Femur (tissue), 1 donor: ENCODE measurements around the gene ETHE1.

Source experiments
- DNase-seq: peaks from one replicate; pipeline ENCODE4 v3.0.0-alpha.2; 2017

Gene ETHE1, protein sequence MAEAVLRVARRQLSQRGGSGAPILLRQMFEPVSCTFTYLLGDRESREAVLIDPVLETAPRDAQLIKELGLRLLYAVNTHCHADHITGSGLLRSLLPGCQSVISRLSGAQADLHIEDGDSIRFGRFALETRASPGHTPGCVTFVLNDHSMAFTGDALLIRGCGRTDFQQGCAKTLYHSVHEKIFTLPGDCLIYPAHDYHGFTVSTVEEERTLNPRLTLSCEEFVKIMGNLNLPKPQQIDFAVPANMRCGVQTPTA

DNA sequence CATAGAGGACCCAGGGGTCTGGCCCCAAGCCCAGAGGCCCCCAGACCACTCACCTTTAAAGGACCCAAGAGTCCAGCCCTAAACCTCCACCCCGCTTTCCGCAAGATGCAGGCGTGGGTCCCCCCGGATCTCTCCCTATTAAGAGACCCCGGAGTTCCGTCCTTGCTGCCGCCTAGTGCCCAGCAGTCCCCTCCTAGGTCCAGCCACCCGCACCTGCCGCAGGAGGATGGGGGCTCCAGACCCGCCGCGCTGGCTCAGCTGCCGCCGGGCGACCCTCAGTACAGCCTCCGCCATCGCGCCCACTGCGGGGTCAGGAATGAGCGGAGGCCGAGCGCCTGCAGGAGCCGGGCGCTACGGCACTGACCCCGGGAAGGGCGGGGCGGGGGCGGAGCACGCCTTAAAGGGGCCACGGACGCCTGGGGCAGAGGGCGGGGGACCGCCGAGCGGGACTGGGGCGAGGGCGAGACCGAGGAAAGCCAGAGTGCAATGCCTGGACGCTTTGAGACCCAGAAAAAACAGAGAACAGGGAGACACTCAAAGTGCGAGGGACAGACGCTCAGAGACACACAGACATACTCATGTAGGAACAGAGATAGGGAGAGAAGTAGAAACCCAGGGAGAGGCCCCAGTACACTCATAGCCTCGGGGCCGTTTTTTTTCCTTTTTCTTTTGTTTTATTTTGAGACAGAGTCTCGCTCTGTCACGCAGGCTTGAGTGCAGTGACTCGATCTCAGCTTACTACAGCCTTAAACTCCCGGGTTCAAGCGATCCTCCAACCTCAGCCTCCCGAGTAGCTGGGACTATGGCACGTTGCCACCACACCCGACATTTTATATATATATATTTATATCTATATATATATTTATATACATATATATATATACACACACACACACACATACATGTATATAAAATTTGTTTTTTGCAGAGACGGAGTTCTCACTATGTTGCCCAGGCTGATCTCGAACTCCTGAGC, at the start of gene ETHE1:
TSS of gene ETHE1 (minus strand) at position 318 of the 976 bp plus-strand sequence. CDS start at position 294, 24 bp downstream.
- DNase-seq, result peak; percentile 87

DNA sequence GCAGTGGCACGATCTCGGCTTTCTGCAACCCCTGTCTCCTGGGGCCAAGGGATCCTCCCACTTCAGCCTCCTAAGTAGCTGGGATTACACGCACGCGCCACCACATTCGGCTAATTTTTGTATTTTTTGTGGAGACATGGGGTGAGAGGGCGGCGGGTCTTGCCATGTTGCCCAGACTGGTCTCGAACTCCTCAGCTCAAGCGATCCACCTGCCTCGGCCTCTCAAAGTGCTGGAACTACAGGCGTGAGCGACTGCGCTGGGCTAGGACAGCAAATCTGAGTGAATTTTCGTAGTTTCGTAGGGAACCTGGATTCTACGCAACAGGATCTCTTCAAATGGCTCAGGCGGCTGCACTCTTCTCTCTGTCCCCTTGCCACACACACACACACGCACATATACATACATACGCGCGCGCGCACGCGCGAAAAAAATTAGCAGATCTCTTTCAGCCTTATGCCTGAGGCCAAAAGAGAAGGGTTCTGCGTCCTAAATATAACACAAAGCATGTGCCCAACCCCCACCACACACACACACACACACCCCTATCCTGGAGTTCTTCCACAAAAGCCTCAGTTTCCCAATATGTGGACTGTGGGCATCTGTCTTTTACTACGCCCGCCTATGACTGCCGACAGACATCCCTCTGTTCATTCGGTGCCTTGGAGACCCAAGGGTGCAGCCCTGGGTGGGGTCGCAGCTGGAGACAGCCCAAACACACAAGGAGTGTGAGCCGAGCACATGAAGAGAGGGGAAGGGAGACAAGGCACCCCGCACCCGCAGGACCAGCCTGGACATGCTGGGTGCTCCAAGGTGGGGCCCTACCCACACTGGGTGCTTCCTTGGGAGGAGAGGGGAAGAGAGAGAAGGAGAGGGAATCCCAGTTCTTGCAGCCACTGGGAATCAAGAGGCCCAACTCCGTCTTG, 49.2 kb upstream of the ETHE1 start:
- no peak for DNase-seq

DNA sequence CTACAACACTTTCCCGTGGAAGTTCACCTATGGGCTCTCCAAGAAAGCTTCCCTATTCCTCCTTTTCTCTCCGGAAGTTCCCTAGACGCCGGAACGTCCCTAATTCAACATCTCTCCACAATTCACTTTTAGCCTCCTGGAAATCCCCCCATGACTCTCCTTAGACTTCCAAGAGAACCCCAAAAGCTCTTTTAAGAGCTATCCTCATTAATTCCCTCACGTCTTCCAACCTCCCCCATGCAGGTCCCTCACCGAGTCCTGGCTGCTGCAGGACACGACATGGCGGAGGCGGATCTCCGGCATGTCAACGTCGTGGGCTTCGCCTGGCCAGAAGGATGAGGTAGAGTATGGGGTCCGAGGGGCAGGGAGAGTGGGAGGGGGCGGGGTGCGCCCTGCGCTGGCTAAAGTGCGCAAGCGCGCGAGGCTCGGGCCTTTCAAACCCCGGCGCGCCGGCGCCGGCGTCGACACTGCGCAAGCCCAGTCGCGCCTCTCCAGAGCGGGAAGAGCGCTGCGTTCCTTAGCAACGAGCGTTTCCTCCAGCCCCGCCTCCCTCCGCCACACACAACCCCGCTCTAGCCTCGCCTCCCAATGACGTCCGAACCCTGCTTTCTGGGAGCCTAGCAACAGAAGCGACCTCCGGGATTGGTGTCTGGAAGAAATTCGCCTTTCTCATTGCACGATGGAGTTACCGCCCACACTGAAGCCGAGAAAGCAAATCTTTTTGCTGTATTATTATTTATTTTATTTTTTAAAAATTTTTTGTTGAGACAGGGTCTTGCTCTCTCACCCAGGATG, 48.4 kb upstream of the ETHE1 start, which contains the start of the genes PINLYP and XRCC1:
TSS of gene PINLYP (plus strand) at position 646 of the 795 bp plus-strand sequence. CDS start 1,391 bp downstream, outside the sequence.
TSS of gene XRCC1 (minus strand) at position 372 of the 795 bp plus-strand sequence. CDS start at position 303, 69 bp downstream.
- peak; percentile 99 for DNase-seq

DNA sequence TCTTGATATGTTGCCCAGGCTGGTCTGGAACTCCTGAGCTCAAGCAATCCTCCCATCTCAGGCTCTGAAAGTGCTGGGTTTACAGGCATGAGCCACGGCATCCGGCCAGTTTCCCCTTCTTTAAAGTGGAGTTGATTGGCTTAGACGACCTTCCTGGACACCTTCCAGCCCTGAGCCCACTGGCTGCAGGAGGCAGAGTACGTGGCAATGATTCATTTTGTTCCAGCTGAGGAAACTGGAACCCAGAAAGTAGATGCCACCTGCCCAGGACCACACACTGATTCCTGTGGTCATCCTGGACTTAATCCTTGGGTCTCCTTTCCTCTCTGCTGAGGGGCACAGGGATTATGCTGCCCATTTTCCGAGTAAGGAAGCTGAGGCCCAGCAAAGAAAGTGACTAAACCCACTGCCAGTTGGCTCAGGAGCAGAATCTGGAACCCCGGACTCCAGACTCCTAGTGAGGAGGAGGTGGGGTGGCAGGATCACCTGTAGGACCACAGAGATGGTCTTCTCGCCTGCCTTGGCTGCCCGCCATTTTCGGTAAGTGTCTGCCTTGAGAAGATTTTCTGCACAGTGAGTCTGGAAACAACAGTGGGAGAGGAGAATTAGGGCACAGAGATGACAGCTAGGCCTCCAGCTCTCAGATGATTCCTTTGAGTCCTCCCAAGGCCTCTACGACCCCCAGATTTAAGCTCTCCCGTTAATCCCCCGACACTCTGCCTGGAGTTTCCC, 47.6 kb upstream of the ETHE1 start:
- DNase-seq, result no peak

DNA sequence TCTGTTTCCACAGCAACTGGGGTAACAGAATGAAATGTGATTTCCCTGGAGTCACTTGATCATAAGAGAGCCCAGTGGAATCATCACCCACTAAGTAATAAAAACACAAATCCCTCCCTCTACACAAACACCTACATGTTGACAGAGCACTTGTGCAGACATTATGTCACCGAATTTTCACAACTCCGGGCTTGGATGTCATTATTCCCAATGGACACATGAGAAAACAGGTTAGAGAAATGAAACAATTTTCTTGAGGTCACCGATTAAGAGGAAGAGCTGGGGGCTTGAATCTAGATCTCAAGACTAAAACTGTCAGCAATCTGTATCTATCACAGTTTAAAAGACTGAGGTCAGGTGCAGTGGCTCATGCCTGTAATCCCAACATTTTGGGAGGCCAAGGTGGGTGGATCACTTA, 45.2 kb upstream of the ETHE1 start:
- DNase-seq, result no peak

DNA sequence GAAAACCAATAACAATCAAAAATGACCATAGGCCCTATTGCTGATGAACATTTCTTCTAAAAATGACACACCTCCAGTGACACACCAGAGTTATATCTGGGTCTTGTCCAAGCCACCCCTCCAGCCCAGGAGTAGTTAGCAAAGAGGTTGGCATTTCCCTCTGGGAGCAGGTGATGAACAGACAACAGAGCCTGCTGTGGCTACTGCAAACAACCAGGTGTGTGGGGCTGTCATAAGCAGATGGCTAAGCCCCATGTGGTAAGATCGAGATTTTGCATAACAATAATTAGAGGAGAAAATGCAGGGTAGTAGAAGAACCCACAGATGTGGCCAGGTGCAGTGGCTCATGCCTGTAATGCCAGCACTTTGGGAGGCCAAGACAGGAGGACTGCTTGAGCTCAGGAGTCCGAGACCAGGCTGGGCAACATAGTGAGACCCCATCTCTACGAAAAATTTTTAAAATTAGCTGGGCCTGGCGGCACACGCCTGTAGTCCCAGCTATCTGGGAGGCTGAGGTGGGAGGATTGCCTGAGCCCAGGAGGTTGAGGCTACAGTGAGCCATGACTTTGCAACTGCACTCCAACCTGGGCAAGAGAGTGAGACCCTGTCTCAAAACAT, 43.3 kb upstream of the ETHE1 start:
- DNase-seq, result no peak

DNA sequence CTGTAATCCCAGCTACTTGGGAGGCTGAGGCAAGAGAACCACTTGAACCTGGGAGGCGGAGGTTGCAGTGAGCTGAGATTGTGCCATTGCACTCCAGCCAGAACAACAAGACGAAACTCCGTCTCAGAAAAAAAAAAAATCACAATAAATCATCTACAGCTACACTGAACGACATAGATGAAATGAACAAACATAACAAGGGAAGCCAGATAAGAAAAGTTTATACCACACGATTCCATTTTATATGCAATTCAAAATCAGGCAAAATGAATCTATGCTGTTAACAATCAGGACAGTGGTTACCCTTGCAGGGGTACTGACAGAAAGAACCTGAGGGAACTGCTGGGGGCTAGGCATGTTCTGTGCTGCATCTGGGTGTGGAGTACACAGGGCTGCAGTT, 42.7 kb upstream of the ETHE1 start:
- DNase-seq, result no peak

DNA sequence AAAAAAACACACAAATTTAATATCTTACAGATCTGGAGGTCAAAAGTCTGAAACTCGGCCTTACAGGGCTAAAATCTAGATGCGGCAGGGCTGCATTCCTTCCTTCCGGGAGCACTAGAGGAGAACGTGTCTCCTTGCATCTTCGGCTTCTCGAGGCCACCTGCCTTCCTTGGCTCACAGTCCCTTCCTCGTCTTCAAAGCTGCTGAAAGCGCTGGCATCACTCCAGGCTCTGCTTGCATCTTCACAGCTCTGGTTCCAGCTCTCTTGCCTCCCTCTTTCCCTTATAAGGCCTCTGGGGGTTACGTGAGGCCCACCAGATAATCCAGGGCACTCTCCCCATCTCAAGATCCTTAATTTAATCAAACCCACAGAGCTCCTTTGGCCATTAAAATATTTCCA, 37.8 kb upstream of the ETHE1 start:
- no peak for DNase-seq

DNA sequence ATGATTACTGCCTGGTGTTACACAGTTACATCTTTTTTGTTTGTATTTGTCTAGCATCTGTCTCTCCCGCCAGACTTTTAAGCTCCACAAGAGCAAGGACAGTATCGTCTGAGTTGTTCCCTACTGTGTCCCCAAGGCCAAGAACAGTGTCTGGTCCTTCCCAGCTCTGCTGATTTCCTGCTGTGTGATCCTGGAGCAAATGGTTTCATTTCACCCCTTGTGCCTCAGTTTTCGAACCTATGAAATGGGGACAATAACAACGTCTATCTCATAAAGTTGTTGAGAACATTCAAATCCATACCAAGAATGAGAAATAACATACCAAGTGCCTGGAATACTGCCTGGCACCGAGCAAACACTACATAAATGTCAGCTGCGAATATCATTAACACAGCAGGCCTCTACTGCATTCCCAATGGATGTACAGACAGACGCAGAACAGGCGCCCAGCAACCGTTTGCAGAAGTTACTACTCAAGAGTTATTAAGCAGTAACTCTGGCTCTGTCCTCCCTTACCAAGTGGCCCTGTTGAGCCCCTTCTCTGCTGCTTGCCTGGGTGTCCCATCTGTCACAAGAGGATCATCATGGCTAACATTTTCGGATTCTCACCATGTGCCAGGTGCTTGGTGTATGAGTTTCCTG, 36.9 kb upstream of the ETHE1 start:
- DNase-seq, result no peak

DNA sequence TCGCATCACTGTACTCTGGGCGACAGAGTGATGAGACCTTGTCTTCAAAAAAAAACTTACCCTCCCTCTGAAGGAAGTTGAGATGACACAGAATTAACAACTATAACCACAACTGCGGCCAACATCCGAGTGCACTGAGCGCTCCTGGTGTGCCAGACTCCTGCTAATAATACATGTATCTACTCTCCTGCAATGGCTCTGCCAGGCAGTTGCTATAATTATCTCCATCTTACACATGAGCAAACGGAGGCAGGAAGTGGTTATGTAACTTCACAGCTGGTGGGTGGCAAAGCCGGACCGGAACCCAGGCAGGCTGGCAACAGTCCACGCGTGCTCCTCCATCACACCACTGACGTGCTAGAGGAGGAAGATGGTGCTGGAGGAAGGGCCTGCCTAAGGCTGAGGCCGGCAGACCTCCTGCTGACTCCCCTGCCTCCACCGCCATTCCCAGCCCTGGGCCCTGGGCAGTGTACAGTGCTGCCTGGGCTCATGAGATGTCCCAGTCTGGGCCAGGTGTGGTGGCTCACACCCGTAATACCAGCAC, 35.8 kb upstream of the ETHE1 start:
- DNase-seq, result peak; percentile 84

DNA sequence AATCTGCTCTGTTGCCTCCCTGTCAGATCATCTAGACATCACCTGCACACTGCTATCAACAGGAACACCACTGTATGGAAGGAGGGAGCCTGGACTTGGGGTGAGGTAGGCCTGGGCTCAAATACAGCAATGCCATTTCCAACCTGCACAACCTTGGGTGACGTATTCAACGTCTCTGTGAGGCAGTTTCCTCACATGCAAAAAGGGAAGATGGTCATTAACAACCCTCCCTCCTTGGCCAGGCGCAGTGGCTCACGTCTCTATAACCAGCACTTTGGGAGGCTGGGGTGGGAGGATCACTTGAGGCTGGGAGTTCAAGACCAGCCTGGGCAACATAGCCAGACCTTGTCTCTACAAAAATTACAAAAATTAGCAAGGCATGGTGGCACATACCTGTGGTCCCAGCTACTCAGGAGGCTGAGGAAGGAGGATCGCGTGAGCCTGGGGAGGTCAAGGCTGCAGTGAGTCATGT, 35.3 kb upstream of the ETHE1 start:
- DNase-seq, result no peak

DNA sequence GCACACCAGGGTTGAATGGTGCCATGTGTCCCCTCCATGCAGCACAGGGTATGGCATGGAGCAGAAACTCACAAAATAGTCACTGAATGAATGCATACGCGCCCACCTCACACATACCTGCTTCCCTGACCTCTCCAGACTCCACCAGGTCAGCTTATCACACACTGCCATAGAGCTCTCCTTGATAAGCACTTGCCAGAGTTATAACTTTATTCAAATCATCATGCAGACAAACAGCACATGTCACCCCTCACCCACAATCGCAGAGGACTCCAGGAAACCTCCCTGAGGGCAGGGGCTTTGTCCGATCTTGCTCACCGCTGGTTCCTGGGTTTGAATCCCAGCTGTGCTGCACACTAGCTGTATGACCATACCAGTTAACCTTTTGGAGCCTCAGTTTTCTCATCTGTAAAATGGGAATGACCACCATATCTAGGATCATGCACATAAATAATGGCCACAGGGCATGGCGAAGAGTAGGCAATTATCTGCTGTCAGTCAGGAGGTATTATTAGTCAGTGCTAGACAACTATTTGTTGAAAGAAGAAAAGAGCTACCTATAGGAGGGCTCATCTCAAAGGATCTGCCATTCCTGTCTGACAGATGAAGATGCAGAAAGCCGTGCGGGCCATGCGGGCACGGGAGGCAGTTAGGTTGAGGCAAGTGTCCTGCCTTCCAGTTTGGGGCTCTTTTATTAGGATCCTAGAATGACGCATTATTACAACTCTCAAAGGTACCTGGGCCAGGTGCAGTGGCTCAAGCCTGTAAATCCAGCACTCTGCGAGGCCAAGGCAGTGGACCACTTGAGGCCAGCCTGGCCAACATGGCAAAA, 34.4 kb upstream of the ETHE1 start:
- no peak for DNase-seq

DNA sequence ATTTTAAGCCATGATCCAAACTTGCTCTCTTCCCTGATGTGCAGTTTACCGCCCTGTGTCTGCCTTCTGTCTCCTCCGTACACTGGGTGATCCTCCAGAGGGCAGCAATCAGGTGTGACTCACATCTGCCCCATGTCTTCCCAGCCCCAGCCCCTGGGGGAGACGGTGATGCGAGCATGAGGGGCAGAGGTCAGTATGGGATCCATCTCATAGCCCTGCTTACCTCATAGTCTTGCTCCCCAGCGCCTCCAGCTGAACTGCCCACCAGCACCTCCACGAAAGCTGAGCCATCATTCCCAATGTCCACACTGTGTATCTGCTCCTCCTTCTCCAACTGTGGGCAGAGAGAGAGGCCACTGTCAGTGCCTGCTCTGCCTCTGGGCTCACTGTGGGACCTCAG, 33.7 kb upstream of the ETHE1 start:
- DNase-seq, result no peak

DNA sequence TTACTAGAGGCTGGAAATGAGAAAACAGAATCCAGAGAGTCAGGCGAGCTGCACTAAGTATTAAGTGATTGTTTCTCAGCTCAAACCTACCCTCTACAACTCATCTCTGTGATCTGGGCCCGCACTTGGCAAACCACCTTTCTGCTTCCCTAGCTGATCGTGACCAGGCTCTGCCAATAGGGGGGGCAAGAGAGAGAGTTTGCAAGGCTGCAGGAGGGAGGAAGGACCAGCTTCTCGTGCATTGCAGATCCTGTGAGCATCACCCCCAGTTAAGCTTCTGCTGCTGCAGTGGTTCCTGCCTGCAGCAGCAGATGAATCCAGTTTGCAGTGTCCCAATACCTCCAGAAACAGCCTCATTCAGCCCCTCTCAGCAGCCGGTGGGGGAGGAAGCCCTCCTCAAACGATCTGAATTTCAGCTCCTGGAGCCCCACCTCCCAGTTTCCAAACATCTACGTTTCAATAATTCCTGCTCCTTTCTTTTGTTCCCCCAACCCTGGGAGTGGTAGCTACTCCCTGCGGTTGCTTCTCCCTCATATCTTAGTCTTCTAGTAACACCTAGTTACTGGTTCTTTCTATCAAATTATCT, 28.3 kb upstream of the ETHE1 start:
- peak; percentile 76 for DNase-seq

DNA sequence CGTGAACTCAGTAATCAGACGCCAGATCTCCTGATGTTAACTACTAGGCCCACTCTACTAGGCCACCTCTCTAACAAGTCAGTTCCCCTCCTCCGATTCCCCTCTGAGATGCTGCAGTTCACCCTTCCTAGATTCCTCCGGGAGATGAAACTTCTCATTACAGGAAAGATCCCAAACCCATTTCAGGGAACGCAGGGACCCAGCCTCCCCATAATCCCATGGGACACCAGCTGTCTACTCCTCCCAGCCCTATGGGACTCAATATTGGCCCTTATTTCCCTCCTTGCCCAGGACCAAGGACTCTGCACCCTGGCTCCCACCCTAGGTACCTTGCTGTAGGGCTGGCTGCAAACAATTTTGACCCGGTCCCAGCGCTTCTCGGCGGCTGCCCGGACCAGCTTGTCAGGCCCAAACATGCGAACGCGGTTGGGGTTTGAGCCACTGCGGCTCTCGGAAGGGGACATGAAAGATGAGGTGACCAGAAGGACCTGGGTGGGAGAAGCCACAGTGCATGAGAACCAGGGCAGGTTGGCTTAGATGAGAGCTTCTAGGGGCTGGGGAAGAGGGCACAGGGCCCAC, 27.4 kb upstream of the ETHE1 start:
- no peak for DNase-seq

DNA sequence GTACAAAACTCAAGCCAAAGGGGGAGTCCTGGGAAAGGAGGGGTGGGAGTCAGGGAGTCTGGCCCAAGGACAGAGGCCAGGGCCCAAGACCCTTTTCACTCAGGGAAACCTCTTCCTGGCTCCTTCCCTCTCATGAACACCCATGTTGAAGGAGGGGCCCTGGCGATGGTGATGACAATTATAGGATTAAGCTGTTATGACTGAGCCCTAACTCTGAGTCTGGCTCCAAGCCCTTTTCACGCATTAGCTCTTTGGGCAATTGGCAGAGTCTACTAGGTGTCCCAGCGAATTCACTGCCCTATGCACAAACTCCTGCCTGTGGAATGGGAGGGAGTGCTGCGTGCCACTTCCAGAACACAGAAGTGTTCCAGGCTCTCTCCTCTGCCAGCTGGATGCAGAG, 26.7 kb upstream of the ETHE1 start:
- no peak for DNase-seq

DNA sequence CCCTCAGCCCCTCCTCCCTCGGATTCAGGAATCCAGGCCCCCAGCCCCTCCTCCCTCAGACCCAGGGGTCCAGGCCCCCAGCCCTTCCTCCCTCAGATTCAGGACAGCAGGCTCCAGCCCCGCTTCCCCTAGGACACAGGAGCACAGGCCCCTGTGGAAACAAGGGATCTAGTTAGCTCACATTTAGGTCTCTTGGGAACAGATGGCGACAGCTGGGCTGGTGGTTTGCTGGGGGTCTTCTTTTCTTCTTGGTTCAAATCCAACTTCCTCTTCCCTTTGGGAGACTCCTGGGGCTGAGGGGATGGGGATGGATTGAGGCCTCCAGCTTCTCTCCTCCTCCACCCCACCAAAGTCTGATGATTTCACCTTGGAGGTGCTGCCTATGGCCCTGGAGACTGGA, 25.6 kb upstream of the ETHE1 start:
- DNase-seq, result no peak

DNA sequence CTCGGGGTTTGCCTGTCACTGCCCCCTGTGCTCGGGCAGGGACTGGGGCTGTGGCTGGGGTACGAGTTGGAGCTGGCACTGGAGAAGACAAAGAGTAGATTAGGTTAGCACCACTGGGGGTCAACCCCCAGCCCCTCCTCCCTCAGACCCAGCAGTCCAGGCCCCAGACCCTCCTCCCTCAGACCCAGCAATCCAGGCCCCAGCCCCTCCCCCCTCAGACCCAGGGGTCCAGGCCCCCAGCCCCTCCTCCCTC, 25.1 kb upstream of the ETHE1 start:
- no peak for DNase-seq
